ENCODE measurements around the gene MRPL44.

- no peak for TF ChIP-seq CTCF (IDR thresholded peaks at IDR 0.05)
- TF ChIP-seq POLR2AphosphoS5 (IDR thresholded peaks at IDR 0.05) = no peak
- TF ChIP-seq POLR2A (IDR thresholded peaks at IDR 0.05) = no peak
These were observed 34.3 kb downstream of the MRPL44 start for GRCh38 chr2:223991611-223992010.
